HepG2 (cell line): ENCODE measurements around the gene TRAPPC12. TPM values are rescaled to one million over a fixed set of nuclear protein-coding genes. Genes with fewer than 3 reads are reported as not detected.

Experiments used
- FOXK1 ChIP-seq: sonication (generic); formaldehyde crosslinking; IDR thresholded peaks from 2 replicates; pipeline ENCODE4 v1.4.0; 2020; ENCODE audit warnings: low read depth, missing genetic modification reagents, borderline replicate concordance
- GABPB1 ChIP-seq: IDR thresholded peaks from 2 replicates; pipeline ENCODE4 v1.6.1; 2016; ENCODE audit warnings: mild to moderate bottlenecking, missing genetic modification reagents, moderate library complexity, missing compliant biosample characterization
- HDAC2 ChIP-seq: sonication (generic); formaldehyde crosslinking; IDR thresholded peaks from 2 replicates; pipeline ENCODE4 v1.4.0; 2020; ENCODE audit warnings: missing genetic modification reagents
- MAFF ChIP-seq: IDR thresholded peaks from 2 replicates; pipeline ENCODE4 v1.6.1; 2011; ENCODE audit warnings: low read depth, low read length, improper control_type of control experiment
- MAX ChIP-seq: IDR thresholded peaks from 2 replicates; pipeline ENCODE4 v1.6.1; 2012; ENCODE audit warnings: inconsistent platforms
- MIER3 ChIP-seq: IDR thresholded peaks from 2 replicates; pipeline ENCODE4 v1.6.1; 2016; ENCODE audit warnings: missing compliant biosample characterization, borderline replicate concordance
- MYC ChIP-seq: sonication (generic); formaldehyde crosslinking; IDR thresholded peaks from 2 replicates; pipeline ENCODE4 v1.9.0; 2021; ENCODE audit warnings: missing genetic modification reagents, borderline replicate concordance
- TBX2 ChIP-seq: sonication (generic); formaldehyde crosslinking; IDR thresholded peaks from 2 replicates; pipeline ENCODE4 v1.5.0; 2020; ENCODE audit warnings: missing genetic modification reagents, mild to moderate bottlenecking, borderline replicate concordance
- ZBTB34 ChIP-seq: sonication (generic); formaldehyde crosslinking; IDR thresholded peaks from 2 replicates; pipeline ENCODE4 v1.8.0; 2022; ENCODE audit warnings: mild to moderate bottlenecking, missing genetic modification reagents
- ZFP1 ChIP-seq: IDR thresholded peaks from 2 replicates; pipeline ENCODE4 v1.6.1; 2016
- ZFP36L2 ChIP-seq: sonication (generic); formaldehyde crosslinking; IDR thresholded peaks from 2 replicates; pipeline ENCODE4 v1.4.0; 2020; ENCODE audit warnings: missing genetic modification reagents
- ZNF205 ChIP-seq: IDR thresholded peaks from 2 replicates; pipeline ENCODE4 v1.6.1; 2018; ENCODE audit warnings: missing biosample characterization, missing genetic modification reagents
- ZNF275 ChIP-seq: sonication (generic); formaldehyde crosslinking; IDR thresholded peaks from 2 replicates; pipeline ENCODE4 v1.8.0; 2022; ENCODE audit warnings: missing genetic modification reagents, mild to moderate bottlenecking, inconsistent platforms, borderline replicate concordance
- ZNF333 ChIP-seq: sonication (generic); formaldehyde crosslinking; IDR thresholded peaks from 2 replicates; pipeline ENCODE4 v1.4.0; 2020; ENCODE audit warnings: mild to moderate bottlenecking, missing genetic modification reagents, borderline replicate concordance
- ZNF407 ChIP-seq: sonication (generic); formaldehyde crosslinking; IDR thresholded peaks from one replicate; pipeline ENCODE4 v1.5.1; 2020; ENCODE audit warnings: mild to moderate bottlenecking, missing genetic modification reagents; ENCODE audit errors: not compliant biosample characterization
- ZNF788 ChIP-seq: sonication (generic); formaldehyde crosslinking; IDR thresholded peaks from 2 replicates; pipeline ENCODE4 v1.5.0; 2020; ENCODE audit warnings: mild to moderate bottlenecking, missing genetic modification reagents, borderline replicate concordance
- ZSCAN30 ChIP-seq: sonication (generic); formaldehyde crosslinking; IDR thresholded peaks from 2 replicates; pipeline ENCODE4 v1.5.0; 2020; ENCODE audit warnings: mild to moderate bottlenecking, missing genetic modification reagents
- ZZZ3 ChIP-seq: sonication (generic); formaldehyde crosslinking; IDR thresholded peaks from 2 replicates; pipeline ENCODE4 v1.4.0; 2020; ENCODE audit warnings: missing genetic modification reagents, mild to moderate bottlenecking, borderline replicate concordance
- polyA plus RNA-seq, 8 experiments: library from polyadenylated mRNA; depleted of rRNA in 3 of 8; stranded (reverse) in 7 of 8; unstranded in 1 of 8; fragments of >200 nt; fragmentation: Illumina TruSeq in 4 of 8; extraction: Trizol in 4 of 8; gene quantifications; 2 replicates each; pipeline versions ENCODE4 v1.2.1 to v1.2.3, GENCODE V29; 2011 to 2016; ENCODE audit warnings: low read depth in 4 of 8, missing spikeins in 1 of 8, mixed read lengths in 1 of 8; ENCODE audit not compliant: insufficient read depth in 1 of 8
- total RNA-seq, 5 experiments: library from RNA; depleted of rRNA; stranded (reverse); fragments of >200 nt; fragmentation: Illumina TruSeq; extraction: Trizol; gene quantifications; 2 replicates each; pipeline ENCODE4 v1.2.3, GENCODE V29; 2016; ENCODE audit warnings: low read depth in 1 of 5
- TF ChIP-seq, protein P1 (sequence below): sonication (generic); formaldehyde crosslinking; IDR thresholded peaks from 2 replicates; pipeline ENCODE4 v1.8.0; 2022; ENCODE audit warnings: missing genetic modification reagents, mild to moderate bottlenecking, borderline replicate concordance

Gene TRAPPC12
- total and polyA plus RNA-seq, 2 of the 13 experiments (the other 11 are each of a cell fraction or from before 2014, with no cell fraction given): 46.4 to 97.7 TPM

GRCh38 chr2:3491306-3491705, 111.8 kb downstream of the TRAPPC12 start (continued):
- no peak for TF ChIP-seq ZBTB34 (CRISPR knock-in tag)
- no peak for TF ChIP-seq ZNF275 (CRISPR knock-in tag)
- no peak for TF ChIP-seq FOXK1 (CRISPR knock-in tag)
- peak; percentile 34; the same call in 1 of the 2 replicates for TF ChIP-seq ZNF788
- TF ChIP-seq ZFP1: no peak
- TF ChIP-seq MAX: peak; percentile 77; the same call in 1 of the 2 replicates
- TF ChIP-seq HDAC2 (CRISPR knock-in tag): no peak
- TF ChIP-seq GABPB1: no peak
- TF ChIP-seq MAFF: no peak
- no peak for TF ChIP-seq TBX2 (CRISPR knock-in tag)
- no peak for TF ChIP-seq ZSCAN30 (CRISPR knock-in tag)
- no peak for TF ChIP-seq ZZZ3 (CRISPR knock-in tag)
- TF ChIP-seq, protein P1, sequence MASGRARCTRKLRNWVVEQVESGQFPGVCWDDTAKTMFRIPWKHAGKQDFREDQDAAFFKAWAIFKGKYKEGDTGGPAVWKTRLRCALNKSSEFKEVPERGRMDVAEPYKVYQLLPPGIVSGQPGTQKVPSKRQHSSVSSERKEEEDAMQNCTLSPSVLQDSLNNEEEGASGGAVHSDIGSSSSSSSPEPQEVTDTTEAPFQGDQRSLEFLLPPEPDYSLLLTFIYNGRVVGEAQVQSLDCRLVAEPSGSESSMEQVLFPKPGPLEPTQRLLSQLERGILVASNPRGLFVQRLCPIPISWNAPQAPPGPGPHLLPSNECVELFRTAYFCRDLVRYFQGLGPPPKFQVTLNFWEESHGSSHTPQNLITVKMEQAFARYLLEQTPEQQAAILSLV (CRISPR knock-in tag): no peak
- TF ChIP-seq ZNF333 (CRISPR knock-in tag): no peak
- TF ChIP-seq MYC (CRISPR knock-in tag): peak; percentile 14; the same call in 1 of the 2 replicates
- TF ChIP-seq ZNF205 (CRISPR knock-in tag): no peak
- TF ChIP-seq MIER3: no peak
- TF ChIP-seq ZNF407: no peak
- TF ChIP-seq ZFP36L2 (CRISPR knock-in tag): no peak
